Measurements from ENCODE around the gene TPMT.

- TF ChIP-seq CTCF (IDR thresholded peaks at IDR 0.05) (no peak), REST (IDR thresholded peaks at IDR 0.05; ENCODE audit: insufficient read depth in 1 of 2, low read depth in 2 of 2, low read length in 1 of 2) (no peak), SIN3A (IDR thresholded peaks at IDR 0.05; ENCODE audit: borderline replicate concordance, insufficient read depth, low read depth, low read length) (no peak), POLR2AphosphoS5 (IDR thresholded peaks at IDR 0.05; ENCODE audit: low read depth, low read length) (no peak), TCF7L2 (IDR thresholded peaks at IDR 0.05; ENCODE audit: low read depth, low read length) (no peak)
Measured at GRCh38 chr6:18179770-18180356, 25.0 kb upstream of the TPMT start.

Data from Panc1 (cell line).